ENCODE results near the gene AQP12B.
"Not testable (repeated sequence)": the region's sequence is repeated elsewhere in the genome, so short reads cannot be mapped to it uniquely, and the experiment has no call there.

AQP12B gene, protein sequence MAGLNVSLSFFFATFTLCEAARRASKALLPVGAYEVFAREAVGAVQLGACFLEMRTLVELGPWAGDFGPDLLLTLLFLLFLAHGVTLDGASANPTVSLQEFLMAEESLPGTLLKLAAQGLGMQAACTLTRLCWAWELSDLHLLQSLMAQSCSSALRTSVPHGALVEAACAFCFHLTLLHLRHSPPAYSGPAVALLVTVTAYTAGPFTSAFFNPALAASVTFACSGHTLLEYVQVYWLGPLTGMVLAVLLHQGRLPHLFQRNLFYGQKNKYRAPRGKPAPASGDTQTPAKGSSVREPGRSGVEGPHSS

DNA sequence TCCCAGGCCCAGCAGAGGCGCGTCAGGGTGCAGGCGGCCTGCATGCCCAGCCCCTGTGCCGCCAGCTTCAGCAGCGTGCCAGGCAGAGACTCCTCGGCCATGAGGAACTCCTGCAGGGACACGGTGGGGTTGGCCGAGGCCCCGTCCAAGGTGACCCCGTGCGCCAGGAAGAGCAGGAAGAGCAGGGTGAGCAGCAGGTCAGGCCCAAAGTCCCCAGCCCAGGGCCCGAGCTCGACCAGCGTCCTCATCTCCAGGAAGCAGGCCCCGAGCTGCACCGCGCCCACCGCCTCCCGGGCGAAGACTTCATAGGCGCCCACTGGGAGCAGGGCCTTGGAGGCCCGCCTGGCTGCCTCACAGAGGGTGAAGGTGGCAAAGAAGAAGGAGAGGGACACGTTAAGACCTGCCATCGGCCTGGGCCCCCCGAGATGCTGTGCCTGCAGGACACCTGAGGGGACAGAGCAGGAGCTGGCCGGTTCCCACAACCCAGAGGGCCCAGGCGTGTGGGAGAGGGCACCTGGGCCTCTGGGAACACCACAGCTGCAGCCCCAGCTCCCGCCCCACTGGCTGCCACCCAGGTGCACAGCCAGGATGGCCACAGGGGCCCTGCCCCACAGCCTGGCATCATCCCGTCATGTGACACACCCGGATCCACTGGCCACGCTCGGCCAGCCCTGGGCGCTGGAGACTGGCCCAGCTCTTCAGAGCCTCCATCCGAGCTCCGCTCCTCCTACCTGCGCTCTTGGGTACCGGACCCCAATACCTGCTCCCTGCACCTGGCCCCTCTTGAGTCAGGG is at the start of gene AQP12B:
AQP12B (minus strand) TSS at position 455 of the 794 bp plus-strand sequence; CDS start at position 407, 48 bp downstream.
- DNase-seq (ENCODE audit: insufficient read length, low spot score); FAIRE-seq: not testable (repeated sequence)

DNA sequence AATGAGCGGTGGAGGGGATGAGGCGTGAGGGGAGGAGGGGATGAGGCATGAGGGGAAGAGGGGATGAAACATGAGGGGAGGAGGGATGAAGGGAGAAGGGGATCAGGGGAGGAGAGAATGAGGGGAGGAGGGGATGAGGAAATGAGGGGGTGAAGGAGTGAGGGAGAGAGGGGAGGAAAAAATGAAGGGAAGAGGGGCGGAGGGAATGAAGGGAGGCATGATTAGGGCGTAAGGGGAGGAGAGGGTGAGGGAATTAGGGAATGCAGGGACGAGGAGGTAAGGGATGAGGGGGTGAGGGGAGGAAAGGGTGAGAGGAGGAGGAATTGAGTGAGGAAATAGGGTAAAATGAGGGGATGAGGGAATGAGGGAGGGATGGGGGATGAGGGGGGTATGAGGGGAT is 49.5 kb upstream of the AQP12B start:
- no peak for FAIRE-seq
- no peak for DNase-seq (ENCODE audit: insufficient read length, low spot score)

DNA sequence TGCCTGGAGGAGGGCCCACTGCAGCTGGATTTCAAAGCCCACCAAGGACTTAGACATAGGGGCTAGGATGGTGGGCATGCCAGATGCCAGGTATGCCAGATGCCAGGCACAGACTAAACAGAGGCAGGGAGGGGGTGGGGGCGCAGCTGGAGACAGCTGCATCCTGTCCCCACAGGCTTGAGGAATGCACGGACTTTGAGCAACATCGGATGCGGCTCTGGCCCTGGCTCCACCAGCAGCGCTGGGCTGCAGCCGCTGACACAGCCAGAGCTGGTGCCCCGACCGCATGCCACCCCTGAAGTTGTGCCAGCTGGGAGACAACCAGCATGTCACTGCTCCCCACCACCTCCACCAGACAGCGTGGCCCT is 48.5 kb upstream of the AQP12B start:
- no peak for FAIRE-seq
- no peak for DNase-seq (ENCODE audit: insufficient read length, low spot score)

DNA sequence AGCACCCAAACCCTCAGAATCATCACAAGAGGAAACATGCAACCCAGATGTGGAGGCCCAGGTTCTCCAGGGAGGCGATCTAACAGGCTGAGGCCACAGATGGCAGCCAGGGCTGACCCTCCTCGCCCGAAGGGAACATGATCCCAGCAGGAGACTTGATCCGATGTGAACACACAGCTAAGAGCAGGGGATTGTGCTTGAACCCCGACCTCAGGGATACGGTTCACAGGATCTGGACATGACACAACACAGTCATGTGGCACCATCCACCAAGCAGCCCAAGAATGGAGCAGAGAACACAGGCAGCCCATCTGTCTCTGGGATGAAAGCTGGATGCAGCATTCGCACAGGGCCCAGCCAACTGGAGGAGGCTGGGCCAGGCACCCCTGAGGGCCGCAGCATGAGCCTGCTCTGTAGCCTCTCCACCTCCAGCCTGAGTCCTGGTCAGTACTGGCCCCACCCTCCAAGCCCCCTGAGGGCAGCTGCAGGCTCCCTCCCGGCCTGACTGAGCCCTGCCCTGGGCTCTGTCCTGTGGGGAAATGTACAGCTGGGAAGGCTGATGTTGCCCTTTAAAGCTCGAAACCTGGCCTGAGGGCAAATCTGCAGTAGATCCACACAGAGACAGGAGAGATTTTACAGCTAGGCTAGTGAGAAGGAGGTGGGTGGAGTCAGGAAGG is 48.0 kb upstream of the AQP12B start:
- DNase-seq (ENCODE audit: insufficient read length, low spot score) (no peak), FAIRE-seq (no peak)

DNA sequence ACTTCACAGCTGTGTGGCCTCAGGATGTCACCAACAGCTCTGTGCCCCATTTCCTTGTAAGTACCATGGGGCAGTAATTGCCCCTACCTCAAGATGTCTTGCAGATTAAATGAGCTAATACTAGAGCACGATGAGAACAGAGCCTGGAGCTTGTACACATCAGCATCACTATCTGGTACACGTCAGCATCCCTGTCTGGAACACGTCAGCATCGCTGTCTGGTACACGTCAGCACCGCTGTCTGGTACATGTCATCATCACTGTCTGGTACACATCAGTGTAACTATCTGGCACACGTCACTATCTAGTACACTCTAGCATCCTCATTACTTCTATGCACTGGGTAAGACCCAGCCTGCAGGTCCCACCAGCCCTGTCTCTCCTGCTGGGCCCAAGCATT is 46.1 kb upstream of the AQP12B start:
- no peak for DNase-seq (ENCODE audit: insufficient read length, low spot score)
- no peak for FAIRE-seq

DNA sequence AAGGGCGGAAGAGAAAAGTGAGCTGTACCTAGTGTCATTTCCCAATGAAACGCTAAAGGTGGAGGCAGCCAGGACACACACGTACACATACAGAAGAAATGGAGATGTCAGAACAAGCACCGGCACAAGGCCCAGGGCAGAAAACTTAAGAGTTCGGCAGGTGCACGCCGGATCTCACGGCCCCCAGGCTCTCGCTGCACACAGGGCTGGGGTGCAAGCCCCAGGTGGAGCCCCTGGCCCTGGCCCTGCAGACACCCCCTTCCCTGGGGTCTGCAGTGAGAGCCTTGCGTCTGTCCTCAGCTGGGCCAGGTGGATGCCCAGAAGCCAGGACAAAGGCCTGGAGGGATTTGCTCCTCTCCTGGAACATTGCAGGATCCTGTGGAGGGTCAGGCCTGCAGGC is 45.7 kb upstream of the AQP12B start:
- no peak for FAIRE-seq

DNA sequence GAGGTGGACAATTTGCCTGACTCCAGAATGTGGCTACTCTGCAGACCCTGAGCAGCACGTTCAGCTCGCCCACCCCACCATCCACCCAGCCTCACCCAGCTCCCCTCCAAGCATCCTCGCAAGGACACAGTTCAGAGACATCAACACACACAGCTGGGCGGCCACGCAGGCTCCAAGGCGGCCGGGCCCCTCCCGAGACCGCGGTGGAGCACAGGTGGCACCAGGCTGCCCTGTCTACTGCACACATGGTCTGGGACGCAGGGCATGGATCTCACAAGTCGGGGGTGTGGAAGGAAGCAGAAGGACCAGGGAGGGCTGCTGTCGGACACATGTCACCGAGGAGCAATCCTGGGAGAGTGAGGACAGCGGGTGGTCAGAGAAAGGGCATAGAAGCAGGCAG is 45.2 kb upstream of the AQP12B start:
- FAIRE-seq (no peak), DNase-seq (ENCODE audit: insufficient read length, low spot score) (no peak)

More for the DNA sequence above, 45.7 kb upstream of the AQP12B start:
- no peak for DNase-seq (ENCODE audit: insufficient read length, low spot score)

DNA sequence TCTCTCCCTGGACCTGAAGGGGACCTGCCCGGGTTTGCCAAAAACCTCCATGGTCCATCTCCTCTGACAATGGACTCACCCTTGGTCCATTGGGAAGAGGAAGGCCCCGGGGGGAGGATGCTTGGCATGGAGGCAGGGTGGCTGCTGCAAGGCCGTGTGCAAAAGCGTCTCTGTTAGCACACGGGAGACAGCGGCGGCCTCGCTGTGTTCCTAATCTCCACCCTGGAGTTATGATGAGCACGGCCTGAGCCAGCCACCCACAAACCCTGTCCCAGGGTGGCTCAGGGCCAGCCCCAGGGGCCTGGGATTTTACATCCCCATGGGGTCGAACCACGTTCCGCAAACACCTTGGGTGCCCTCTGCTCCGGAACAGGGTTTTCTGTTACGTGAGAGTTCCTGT is 44.8 kb upstream of the AQP12B start:
- DNase-seq (ENCODE audit: insufficient read length, low spot score) (no peak), FAIRE-seq (no peak)

DNA sequence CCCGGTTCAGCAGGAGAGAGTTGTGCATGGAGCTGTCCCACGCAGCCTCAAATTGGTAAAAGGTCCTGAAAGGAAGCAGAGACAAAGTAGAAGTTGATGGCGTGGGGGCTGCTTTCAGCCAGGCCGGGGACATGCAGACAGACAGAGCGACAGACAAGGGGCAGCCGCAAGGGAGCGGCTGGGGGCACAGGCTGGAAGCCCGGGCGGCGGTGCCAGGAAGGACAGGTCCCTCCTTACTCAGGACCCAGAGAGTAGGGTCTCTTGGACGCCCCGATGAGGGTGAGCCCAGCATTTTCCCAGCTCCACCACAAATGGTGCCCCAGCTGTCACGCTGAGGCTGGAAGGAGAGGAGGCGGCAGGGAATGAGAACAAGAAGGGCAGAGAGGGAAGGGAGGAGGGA is 44.2 kb upstream of the AQP12B start:
- no peak for FAIRE-seq
- no peak for DNase-seq (ENCODE audit: insufficient read length, low spot score)

DNA sequence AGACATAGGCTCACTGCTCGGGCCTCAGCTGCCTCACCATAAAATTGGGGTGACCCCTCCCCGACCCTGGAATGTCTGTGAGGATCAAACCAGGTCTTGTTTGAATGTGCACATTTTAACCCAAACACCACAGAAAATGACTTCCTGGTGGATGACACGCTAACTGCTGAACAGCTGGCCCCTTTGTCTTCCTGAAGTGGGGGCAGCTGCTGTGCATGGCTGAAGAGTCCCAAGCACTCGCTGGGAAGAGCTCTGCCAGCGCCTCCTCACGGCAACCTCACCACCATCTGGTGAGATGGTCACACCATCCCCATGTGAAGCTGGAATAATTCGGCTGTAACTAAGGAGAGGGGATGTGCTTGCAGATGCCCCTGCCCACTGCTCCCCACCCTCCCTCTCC is 43.0 kb upstream of the AQP12B start:
- DNase-seq (ENCODE audit: insufficient read length, low spot score), result no peak

DNA sequence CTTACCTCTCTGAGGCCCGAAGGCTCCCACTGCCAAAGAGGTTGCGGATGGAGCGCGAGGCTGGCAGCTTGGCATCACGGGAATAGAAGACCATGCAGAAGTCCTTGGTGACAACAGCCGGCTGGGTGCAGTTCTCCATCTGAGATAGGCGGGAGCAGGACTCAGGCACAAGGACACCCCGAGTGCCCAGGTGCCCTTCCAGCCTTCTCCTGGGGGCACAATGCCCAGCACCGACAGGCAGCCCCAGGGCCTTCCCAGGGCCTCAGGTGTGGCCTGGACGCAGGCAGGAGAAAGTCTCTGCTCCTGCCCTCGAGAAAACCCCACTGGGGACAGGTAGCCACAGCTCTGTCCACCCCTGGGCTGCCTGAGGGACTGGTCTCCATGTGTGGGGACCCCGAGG is 42.6 kb upstream of the AQP12B start:
- FAIRE-seq (no peak), DNase-seq (ENCODE audit: insufficient read length, low spot score) (no peak)

More for the DNA sequence above, 43.0 kb upstream of the AQP12B start:
- no peak for FAIRE-seq

DNA sequence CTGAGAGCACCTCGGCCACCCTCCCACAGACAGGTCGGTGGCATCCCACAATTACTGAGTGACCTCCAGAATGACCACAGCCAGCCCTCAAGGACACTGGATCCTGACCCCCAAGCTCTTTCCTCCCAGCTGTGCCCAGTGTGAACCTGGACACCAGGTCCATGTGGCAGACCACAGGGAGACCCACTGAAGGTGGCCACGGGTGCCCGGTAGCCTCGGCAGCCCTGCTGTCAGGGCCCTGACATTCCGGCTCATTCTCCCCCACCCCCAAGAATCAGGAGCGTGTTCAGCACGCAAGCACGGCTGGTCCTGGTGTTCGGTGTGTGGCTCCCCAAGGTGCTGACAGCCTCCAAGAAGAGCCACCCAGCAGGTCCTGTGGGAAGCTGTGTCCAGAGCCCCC is 41.7 kb upstream of the AQP12B start:
- no peak for DNase-seq (ENCODE audit: insufficient read length, low spot score)
- FAIRE-seq, result no peak

DNA sequence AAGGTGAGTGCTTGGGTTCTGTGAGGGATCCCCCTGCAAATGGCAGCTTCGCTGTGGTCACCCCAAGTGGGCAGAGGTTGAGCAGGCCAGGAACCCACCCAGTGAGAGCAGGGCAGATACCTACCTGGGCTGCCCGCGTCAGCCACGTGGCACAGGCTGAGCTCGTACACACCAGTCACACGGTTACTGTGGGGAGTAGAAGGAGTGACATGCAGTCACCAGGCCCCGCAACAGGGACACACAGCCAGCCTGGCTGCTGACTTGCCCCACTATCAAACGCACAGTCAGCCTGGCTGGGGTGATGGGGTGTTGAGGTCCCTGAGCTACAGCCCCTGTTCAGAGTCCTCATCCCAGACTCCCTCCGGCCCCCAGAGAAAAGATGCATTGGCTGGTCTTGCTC is 41.2 kb upstream of the AQP12B start:
- FAIRE-seq, result no peak
- DNase-seq (ENCODE audit: insufficient read length, low spot score), result no peak

DNA sequence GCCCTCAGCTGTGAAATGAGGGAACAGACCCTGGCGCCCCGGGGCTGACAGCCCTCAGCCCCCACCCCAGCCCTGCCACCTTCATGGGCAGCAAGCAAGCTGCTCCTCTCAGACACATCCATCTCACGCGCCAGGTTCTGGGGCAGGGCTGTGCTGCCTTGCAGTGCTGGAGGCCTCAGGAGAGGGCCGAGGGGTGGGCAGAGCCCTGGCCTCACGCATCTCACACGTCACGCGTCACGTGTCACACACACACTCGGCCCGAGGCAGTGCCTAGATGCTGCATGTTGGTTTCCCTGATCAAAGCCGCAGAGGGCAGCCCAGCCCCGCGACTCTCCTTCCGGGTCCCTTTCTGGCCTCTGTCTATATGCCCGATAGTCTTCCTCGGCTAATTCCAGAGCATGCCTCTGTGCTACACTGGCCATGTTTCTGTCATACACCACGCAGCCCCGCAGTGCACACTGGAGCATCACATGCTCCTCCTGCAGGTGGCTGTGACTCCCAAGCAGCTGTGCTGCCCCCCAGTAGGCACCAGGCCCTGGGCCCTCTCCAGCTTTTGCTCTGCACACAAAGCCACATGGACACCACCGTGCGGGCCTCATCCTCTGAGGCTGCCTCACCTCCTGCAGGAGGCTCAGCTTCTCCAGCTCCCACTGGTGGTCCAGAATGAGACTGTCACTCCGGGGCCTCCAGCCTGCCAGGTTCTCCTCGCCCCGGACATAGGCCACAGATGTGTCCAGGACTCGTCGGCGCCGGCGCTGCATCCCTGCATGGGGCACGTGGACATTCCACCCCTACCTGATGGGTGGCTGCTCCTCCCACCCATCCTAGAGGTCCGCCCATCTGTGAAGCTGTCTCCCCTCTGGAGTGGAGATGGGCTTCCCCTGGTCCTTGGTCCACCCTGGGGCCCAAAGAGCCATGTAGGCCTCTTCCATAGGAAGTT is 40.4 kb upstream of the AQP12B start:
- FAIRE-seq (no peak), DNase-seq (ENCODE audit: insufficient read length, low spot score) (no peak)

DNA sequence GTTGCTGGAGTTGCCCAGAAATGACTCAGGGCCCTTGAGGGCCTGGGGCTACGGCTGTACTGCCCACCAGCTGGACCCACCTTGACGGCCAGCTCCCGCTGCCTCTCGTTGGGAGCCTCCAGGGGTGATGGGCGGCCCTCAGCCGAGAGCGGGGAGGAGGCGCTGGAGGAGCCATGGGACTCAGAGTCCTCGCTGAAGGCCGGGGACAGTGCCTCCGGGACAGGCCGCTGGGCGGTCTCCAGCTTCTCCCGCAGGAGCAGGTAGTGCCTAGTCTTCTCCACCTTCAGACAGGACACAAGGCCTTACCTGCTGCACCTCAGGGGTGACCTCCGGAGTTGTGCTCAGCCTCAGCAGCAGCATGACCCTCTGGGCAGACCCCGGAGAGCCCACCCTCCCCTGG is 39.7 kb upstream of the AQP12B start:
- no peak for FAIRE-seq
- DNase-seq (ENCODE audit: insufficient read length, low spot score), result no peak

DNA sequence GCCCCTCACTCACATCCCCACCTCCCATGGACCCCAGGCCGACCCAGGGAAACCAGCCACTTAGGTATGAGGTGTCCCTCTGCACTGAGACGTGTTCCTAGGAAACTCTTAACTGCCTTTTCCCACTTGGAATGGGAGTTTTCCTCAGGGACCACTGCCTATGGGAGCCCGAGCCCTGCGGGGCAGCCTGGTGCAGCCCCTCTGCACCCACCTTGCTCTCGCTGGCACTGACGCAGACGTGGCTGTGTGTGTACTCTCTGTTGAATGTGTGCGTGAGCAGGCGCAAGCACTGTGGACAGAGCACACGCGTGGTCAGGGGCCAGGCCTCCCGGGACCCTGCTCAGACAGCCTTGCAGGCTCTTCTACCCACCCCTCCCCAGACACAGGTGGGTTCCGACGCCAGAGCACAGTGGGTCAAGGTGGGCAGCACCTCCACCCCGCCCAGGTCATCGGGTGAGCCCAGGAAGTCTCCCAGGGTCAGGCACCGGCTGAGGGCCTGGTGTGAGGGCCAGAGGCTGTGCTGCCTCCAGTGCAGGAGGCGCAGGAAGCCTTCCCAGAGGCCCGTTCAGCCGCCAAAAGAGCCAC is 39.0 kb upstream of the AQP12B start:
- no peak for FAIRE-seq
- DNase-seq (ENCODE audit: insufficient read length, low spot score), result no peak

DNA sequence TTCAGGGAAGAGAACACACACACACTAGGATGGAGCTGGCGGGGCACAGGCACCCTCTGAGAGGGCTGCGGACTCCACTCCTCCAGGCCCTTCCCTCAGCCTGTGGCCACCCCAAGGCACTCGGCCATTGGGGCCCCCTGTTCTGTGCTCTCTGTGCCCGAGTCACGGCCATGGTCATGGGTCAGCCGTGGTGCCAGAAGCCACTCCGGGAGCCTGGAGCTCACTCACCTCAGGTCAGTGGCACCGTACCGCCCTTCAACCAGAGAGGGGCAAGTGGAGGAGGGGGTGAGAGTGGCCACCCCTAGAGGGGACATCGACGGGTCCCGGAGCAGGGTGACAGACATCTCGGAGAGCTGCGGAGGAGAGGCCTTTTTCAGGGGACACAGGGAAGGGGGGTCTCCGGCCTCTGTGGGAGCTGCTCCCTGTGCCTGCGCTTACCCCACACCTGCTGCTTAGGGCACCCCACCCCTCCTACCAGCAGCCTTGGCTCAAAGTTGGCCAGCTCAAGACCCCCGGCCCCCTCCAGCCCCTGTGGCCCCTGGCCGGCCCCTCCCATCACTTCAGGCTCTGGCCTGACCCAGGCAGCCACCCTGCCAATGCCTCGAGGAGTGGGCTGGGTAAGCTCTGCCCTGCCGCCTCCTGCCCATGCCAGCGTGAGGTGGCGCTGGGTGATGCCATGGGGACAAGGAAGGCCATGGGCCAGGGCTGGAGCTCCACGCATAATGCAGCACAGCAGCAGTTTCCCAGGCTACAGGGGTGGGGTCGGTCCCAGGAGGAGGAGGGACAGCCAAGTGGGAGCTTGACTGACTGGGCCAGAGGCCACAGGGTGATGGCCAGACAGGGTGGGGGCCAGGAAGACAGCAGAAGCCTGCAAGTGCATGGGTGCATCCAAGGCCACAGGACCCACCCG is 38.3 kb upstream of the AQP12B start:
- FAIRE-seq (no peak), DNase-seq (ENCODE audit: insufficient read length, low spot score) (no peak)

DNA sequence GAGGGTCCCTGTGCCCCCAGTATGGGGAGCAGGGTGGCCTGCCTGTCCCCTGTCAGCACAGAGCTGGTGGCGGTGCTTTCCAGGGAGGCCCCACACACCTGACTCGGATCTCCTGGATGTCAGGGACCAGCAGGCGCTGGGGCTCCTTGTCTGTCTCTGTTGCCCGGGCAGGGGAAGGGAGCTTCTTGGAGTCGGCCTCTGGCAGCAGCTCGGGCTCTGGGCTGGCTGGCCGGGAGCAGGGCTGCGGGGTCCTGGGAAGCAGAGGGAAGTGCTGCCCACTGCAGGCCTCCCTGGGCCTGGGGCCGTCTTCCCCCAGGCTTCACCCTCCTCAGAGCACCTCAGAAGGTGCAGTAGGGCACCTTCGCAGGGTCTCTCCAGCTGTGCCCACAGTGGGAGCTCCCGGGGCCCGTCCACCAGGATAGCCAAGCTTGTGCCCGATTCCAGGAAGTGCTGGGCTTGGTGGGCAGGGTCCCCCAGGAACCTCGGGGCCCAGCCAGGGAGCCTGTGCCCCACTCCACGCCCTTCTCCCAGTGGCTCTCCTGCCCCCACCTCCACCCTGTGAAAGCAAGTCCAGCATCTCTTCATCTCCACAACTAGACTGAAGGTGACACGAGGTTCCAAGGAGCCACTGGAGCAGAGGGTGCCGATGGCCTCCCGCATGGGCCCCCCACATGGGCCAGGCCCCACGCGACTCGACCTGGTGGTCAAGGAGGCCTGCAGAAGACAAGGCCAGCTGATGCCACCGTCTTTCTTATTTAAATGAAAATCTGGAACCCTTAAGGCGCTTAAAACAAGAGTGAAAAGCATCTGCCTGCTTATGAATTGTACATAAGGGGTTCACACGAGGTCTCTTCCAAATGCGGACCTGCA is 37.2 kb upstream of the AQP12B start:
- DNase-seq (ENCODE audit: insufficient read length, low spot score), result no peak
- FAIRE-seq, result no peak

Measured in GM19239 (cell line).